K562 (cell line): Measurements from ENCODE around the gene TRMT2A. TPM values are rescaled to one million over a fixed set of nuclear protein-coding genes. Genes with fewer than 3 reads are reported as not detected.

ENCODE experiments used
- BCL6 ChIP-seq: fragments of 250-450 bp; sonication (Bioruptor Pico); IDR thresholded peaks from 2 replicates; pipeline ENCODE4 v1.4.0; 2020
- BRCA1 ChIP-seq, 2 experiments: fragments of 450-650 bp in 1 of 2; sonication (generic) in 1 of 2; formaldehyde crosslinking in 1 of 2; IDR thresholded peaks; 2 replicates each; pipeline versions ENCODE4 v1.5.0 to v1.6.1; 2017 to 2020; ENCODE audit warnings: mild to moderate bottlenecking in 1 of 2, missing genetic modification reagents in 1 of 2
- CEBPG ChIP-seq, 3 experiments: fragments of 200-800 bp in 1 of 3; sonication (Bioruptor generic) in 1 of 3; sonication (generic) in 1 of 3; formaldehyde crosslinking in 1 of 3; IDR thresholded peaks in 2 of 3; conservative IDR thresholded peaks in 1 of 3; 2 replicates each; pipeline versions ENCODE4 v1.6.1 to v1.8.0; 2016 to 2022; ENCODE audit warnings: missing compliant biosample characterization in 2 of 3, missing genetic modification characterization in 2 of 3, mild to moderate bottlenecking in 1 of 3, missing genetic modification reagents in 1 of 3
- ESRRB ChIP-seq: fragments of 250-450 bp; sonication (Bioruptor Pico); IDR thresholded peaks from 2 replicates; pipeline ENCODE4 v1.5.0; 2020; ENCODE audit warnings: mild to moderate bottlenecking, moderate library complexity, borderline replicate concordance
- FOXA3 ChIP-seq, 2 experiments: fragments of 450-650 bp in 1 of 2; sonication (generic) in 1 of 2; formaldehyde crosslinking; IDR thresholded peaks in 1 of 2; conservative IDR thresholded peaks in 1 of 2; 2 replicates each; pipeline versions ENCODE4 v1.4.0 to v1.8.0; 2020 to 2022; ENCODE audit warnings: mild to moderate bottlenecking in 2 of 2, missing genetic modification reagents in 1 of 2
- HNRNPH1 ChIP-seq: fragments of 200-400 bp; formaldehyde crosslinking; optimal IDR thresholded peaks from 2 replicates; pipeline ENCODE3; 2017; ENCODE audit warnings: low read depth, mild to moderate bottlenecking, low read length, moderate library complexity
- HNRNPL ChIP-seq: fragments of 200-400 bp; formaldehyde crosslinking; IDR thresholded peaks from 2 replicates; pipeline ENCODE4 v1.6.1; 2017; ENCODE audit warnings: low read depth, mild to moderate bottlenecking, low read length
- MBD2 ChIP-seq: sonication (generic); IDR thresholded peaks from 2 replicates; pipeline ENCODE4 v1.6.1; 2016; ENCODE audit warnings: low read depth, borderline replicate concordance
- MLLT1 ChIP-seq, 2 experiments: fragments of 450-650 bp; IDR thresholded peaks; 2 replicates each; pipeline ENCODE4 v1.6.1; 2016
- POLR2G ChIP-seq: fragments of 200-400 bp; formaldehyde crosslinking; IDR thresholded peaks from 2 replicates; pipeline ENCODE4 v1.6.1; 2017; ENCODE audit warnings: low read depth, mild to moderate bottlenecking, antibody characterized with exemption, low read length, moderate library complexity
- TEAD4 ChIP-seq, 2 experiments: sonication (generic) in 1 of 2; formaldehyde crosslinking in 1 of 2; IDR thresholded peaks; 2 replicates each; pipeline versions ENCODE4 v1.6.1 to v1.8.0; 2012 to 2022; ENCODE audit warnings: borderline replicate concordance in 1 of 2, inconsistent platforms in 1 of 2, low read length in 1 of 2, mild to moderate bottlenecking in 1 of 2, missing genetic modification reagents in 1 of 2
- ZFX ChIP-seq: sonication (generic); formaldehyde crosslinking; IDR thresholded peaks from 2 replicates; pipeline ENCODE4 v1.8.0; 2022; ENCODE audit warnings: mild to moderate bottlenecking, missing genetic modification reagents, moderate library complexity
- ZNF431 ChIP-seq: sonication (generic); formaldehyde crosslinking; IDR thresholded peaks from 2 replicates; pipeline ENCODE4 v1.8.0; 2022; ENCODE audit warnings: mild to moderate bottlenecking, missing genetic modification reagents
- ZNF740 ChIP-seq, 3 experiments: fragments of 200-800 bp in 1 of 3; sonication (Bioruptor generic) in 1 of 3; sonication (generic) in 1 of 3; formaldehyde crosslinking in 1 of 3; IDR thresholded peaks; 2 replicates each; pipeline versions ENCODE4 v1.6.1 to v1.8.0; 2016 to 2022; ENCODE audit warnings: mild to moderate bottlenecking in 2 of 3, missing compliant biosample characterization in 2 of 3, missing genetic modification characterization in 2 of 3, missing genetic modification reagents in 1 of 3
- polyA plus RNA-seq, 8 experiments: library from polyadenylated mRNA; depleted of rRNA in 4 of 8; stranded (reverse) in 5 of 8; unstranded in 3 of 8; fragments of >200 nt; fragmentation: Nextera tagmentation in 2 of 8; fragmentation: Illumina TruSeq in 1 of 8; extraction: Ambion mirVana in 2 of 8; extraction: Trizol in 1 of 8; gene quantifications; 2 replicates each; pipeline versions ENCODE4 v1.2.1 to v1.2.3, GENCODE V29; 2011 to 2014; ENCODE audit warnings: inconsistent platforms in 1 of 8, missing spikeins in 1 of 8
- total RNA-seq, 7 experiments: library from RNA; depleted of rRNA in 6 of 7; stranded (reverse); fragments of >200 nt in 6 of 7; fragmentation: Illumina TruSeq in 2 of 7; extraction: Trizol in 2 of 7; gene quantifications; 2 replicates each; pipeline versions ENCODE4 v1.2.1 to v1.2.3, GENCODE V29; 2011 to 2021; ENCODE audit warnings: low replicate concordance in 1 of 7
- TF ChIP-seq, protein P1 (sequence below): fragments of 250-450 bp; sonication (Bioruptor Pico); IDR thresholded peaks from 2 replicates; pipeline ENCODE4 v1.8.0; 2021; ENCODE audit warnings: moderate library complexity, mild to moderate bottlenecking, inconsistent platforms
- TF ChIP-seq, protein P2 (sequence below): fragments of 250-450 bp; sonication (Bioruptor Pico); IDR thresholded peaks from 2 replicates; pipeline ENCODE4 v1.8.0; 2021; ENCODE audit warnings: moderate library complexity, mild to moderate bottlenecking, inconsistent platforms

Gene TRMT2A
- total and polyA plus RNA-seq, 9 of the 15 experiments (the other 6 are each of a cell fraction or from before 2014, with no cell fraction given) = 1.6 to 265 (median 140) TPM

DNA sequence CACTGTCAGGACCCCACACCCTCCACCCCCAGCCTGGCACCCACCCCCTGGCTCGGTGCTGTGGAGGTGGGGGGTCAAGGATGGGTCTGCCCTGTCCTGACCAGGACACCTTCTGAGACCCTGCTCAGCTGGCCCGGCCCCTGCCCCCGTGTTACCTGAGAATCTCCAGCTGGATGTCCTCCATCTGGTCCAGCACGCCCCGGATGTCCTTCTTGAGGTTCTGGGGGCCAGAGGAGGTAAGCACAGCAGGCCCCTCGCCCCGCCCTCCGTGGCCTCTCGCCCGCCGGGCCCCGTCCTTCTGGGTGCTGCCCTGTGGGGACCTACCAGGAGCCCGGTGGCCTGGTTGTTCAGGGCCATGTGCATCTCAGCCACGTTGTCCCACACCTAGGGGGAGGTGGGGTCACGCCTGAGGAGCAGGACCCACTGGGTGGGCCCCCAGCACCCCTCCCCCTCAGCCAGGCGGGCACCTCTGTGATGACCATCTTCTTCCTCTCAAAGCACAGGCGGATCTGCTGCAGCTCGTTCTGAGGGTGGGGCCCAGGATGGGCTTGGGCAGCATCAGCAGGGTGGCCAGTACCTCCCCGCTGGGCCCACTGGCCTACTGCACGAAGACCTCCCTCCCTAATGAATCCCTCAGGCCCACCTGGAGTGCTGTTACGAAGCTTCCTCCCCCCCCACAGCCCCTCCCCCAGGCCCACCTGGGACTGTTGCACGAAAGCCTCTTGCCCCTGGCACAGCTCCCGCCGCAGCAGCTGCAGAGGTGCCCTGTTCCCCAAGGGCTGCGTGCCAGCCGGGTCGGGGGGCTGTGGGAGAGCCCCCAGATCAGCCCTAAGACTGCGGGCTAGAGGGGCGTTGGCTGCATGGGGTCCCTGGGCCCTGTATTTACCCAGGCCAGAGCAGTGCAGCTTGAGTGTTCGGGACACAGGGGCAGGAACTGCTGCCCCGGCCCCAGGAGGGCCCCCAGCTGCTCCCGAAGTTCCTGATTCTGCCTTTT, 32.5 kb upstream of the TRMT2A start (continued):
- TF ChIP-seq HNRNPL = no peak
- no peak for TF ChIP-seq ESRRB (CRISPR knock-in tag)
- no peak for TF ChIP-seq BCL6
- TF ChIP-seq, protein P1, sequence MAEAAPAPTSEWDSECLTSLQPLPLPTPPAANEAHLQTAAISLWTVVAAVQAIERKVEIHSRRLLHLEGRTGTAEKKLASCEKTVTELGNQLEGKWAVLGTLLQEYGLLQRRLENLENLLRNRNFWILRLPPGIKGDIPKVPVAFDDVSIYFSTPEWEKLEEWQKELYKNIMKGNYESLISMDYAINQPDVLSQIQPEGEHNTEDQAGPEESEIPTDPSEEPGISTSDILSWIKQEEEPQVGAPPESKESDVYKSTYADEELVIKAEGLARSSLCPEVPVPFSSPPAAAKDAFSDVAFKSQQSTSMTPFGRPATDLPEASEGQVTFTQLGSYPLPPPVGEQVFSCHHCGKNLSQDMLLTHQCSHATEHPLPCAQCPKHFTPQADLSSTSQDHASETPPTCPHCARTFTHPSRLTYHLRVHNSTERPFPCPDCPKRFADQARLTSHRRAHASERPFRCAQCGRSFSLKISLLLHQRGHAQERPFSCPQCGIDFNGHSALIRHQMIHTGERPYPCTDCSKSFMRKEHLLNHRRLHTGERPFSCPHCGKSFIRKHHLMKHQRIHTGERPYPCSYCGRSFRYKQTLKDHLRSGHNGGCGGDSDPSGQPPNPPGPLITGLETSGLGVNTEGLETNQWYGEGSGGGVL (CRISPR knock-in tag) = no peak
- no peak for TF ChIP-seq ZNF431 (CRISPR knock-in tag)
- no peak for TF ChIP-seq CEBPG (CRISPR knock-in tag; IDR thresholded peaks at IDR 0.05)
- no peak for TF ChIP-seq CEBPG (tag; conservative IDR thresholded peaks at IDR 0.05 in 1 of 2, IDR thresholded peaks at IDR 0.05 in 1 of 2)
- peak; percentile 50; the same call in 1 of the 2 replicates for TF ChIP-seq POLR2G
- TF ChIP-seq ZFX (CRISPR knock-in tag) = no peak
- TF ChIP-seq ZNF740 (CRISPR knock-in tag; IDR thresholded peaks at IDR 0.05) = peak; percentile 88
- peak in 1 of 2 experiments; percentile 45; a peak in 1 of 4 replicates for TF ChIP-seq ZNF740 (tag; IDR thresholded peaks at IDR 0.05)
- no peak for TF ChIP-seq FOXA3 (CRISPR knock-in tag; conservative IDR thresholded peaks at IDR 0.05 in 1 of 2, IDR thresholded peaks at IDR 0.05 in 1 of 2)
- TF ChIP-seq, protein P2, sequence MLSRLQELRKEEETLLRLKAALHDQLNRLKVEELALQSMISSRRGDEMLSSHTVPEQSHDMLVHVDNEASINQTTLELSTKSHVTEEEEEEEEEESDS (CRISPR knock-in tag) = no peak
- no peak for TF ChIP-seq MLLT1 (IDR thresholded peaks at IDR 0.05)
- no peak for TF ChIP-seq HNRNPH1
- no peak for TF ChIP-seq TEAD4 (IDR thresholded peaks at IDR 0.05; ENCODE audit: low read length)
- TF ChIP-seq TEAD4 (CRISPR knock-in tag; IDR thresholded peaks at IDR 0.05; ENCODE audit: borderline replicate concordance) = peak; percentile 55; the same call in 1 of the 2 replicates
- no peak for TF ChIP-seq MBD2
- no peak for TF ChIP-seq BRCA1 (IDR thresholded peaks at IDR 0.05)
- TF ChIP-seq BRCA1 (CRISPR knock-in tag; IDR thresholded peaks at IDR 0.05) = peak; percentile 82; the same call in 1 of the 2 replicates
